Measurements from ENCODE around the gene DAB2. TPM values are rescaled to one million over a fixed set of nuclear protein-coding genes. Genes with fewer than 3 reads are reported as not detected.
A peak's percentile ranks its signal among the peaks of the same experiment; 100 is the strongest.

Gene DAB2
- 100 to 1,000 TPM; 112 to 240 (median 119) TPM for total RNA-seq

- Histone ChIP-seq H3K27ac (peak within 1 kb of the TSS; percentile 93 to 95), H3K36me3 (no peaks in the 10 kb centered on the region), H3K4me1 (peaks cover 3 to 15% of the 10 kb centered on the region in 2 donors), H3K27me3 (no peaks in the 10 kb centered on the region), H3K9me3 (no peaks in the 10 kb centered on the region), H3K4me3 (peak within 1 kb of the TSS; percentile 69 to 85 (median 70))
- TF ChIP-seq, protein P1, sequence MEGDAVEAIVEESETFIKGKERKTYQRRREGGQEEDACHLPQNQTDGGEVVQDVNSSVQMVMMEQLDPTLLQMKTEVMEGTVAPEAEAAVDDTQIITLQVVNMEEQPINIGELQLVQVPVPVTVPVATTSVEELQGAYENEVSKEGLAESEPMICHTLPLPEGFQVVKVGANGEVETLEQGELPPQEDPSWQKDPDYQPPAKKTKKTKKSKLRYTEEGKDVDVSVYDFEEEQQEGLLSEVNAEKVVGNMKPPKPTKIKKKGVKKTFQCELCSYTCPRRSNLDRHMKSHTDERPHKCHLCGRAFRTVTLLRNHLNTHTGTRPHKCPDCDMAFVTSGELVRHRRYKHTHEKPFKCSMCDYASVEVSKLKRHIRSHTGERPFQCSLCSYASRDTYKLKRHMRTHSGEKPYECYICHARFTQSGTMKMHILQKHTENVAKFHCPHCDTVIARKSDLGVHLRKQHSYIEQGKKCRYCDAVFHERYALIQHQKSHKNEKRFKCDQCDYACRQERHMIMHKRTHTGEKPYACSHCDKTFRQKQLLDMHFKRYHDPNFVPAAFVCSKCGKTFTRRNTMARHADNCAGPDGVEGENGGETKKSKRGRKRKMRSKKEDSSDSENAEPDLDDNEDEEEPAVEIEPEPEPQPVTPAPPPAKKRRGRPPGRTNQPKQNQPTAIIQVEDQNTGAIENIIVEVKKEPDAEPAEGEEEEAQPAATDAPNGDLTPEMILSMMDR (IDR thresholded peaks at IDR 0.05) = peak in 2 of 3 donors; percentile 21 to 28
- TF ChIP-seq POLR2A (IDR thresholded peaks at IDR 0.05) (peak; percentile 67), POLR2AphosphoS5 (IDR thresholded peaks at IDR 0.05) (peak; percentile 75 to 88 (median 88))
- peak; percentile 62 to 77 for DNase-seq (ENCODE audit: low spot score in 2 of 2)
- intact Hi-C loops (cut with DNase I; ENCODE audit: low total_unique reads) = no loop called here
Observed at GRCh38 chr5:39424736-39425637, at the start of gene DAB2. Gene DAB2, minus strand, starts transcription at chr5:39424980. Its CDS starts 30,660 bp downstream, at chr5:39394320.

DNA sequence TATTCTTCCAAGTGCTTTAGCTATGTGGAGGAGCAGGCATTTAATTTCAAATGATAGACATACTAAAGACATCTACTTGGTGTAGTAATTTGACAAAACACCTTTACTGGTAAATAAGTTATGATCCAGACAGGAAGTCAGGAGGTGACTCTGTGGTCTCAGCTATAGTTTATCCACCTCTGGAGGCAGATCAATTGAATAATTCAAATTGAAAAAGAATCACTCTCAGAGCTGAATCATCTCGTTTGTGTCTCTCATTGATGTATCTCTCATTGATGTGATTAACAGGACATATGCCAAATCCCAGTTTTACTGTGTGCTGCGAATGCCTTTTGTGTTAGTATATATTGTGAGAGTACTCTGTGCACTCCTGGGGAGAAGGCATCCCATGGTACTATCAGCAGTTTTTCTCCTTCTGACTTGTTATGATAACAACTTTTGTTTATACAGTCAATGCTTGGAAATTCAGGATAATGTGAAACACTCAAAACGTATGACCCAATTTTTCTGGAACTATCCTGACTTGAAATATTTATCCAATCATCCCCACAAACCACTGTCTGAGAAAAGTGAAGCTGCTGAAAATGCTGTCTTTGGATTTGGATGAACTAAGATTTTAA, 48.5 kb upstream of the DAB2 start:
- no peaks in the 10 kb centered on the region for H3K36me3 ChIP-seq
- intact Hi-C loops (cut with DNase I; ENCODE audit: low total_unique reads) = no loop called here
- H3K27ac ChIP-seq = peak overlapping the region in 1 of 2 donors; percentile 26
- no peaks in the 10 kb centered on the region for H3K9me3 ChIP-seq
- no peak for DNase-seq (ENCODE audit: low spot score in 2 of 2)
- H3K27me3 ChIP-seq = no peaks in the 10 kb centered on the region
- no peaks in the 10 kb centered on the region for H3K4me1 ChIP-seq
- H3K4me3 ChIP-seq = no peak overlapping the region
- TF ChIP-seq POLR2AphosphoS5 (IDR thresholded peaks at IDR 0.05) (no peak), POLR2A (IDR thresholded peaks at IDR 0.05) (no peak)
- TF ChIP-seq, protein P1 (IDR thresholded peaks at IDR 0.05) = no peak

- TF ChIP-seq POLR2A (IDR thresholded peaks at IDR 0.05) (no peak), POLR2AphosphoS5 (IDR thresholded peaks at IDR 0.05) (no peak)
- TF ChIP-seq, protein P1 (IDR thresholded peaks at IDR 0.05) = no peak
- H3K27ac ChIP-seq = no peak overlapping the region
- intact Hi-C loops (cut with DNase I; ENCODE audit: low total_unique reads) = no loop called here
Observed at GRCh38 chr5:39471836-39472508, 47.2 kb upstream of the DAB2 start.

GRCh38 chr5:39470811-39471210, 46.0 kb upstream of the DAB2 start:
- Histone ChIP-seq H3K27me3 (no peaks in the 10 kb centered on the region), H3K27ac (no peak overlapping the region), H3K36me3 (no peaks in the 10 kb centered on the region), H3K4me1 (no peaks in the 10 kb centered on the region), H3K9me3 (no peaks in the 10 kb centered on the region), H3K4me3 (no peak overlapping the region)
- DNase-seq (ENCODE audit: low spot score in 2 of 2) = no peak
- intact Hi-C loops (cut with DNase I; ENCODE audit: low total_unique reads) = no loop called here
- no peak for TF ChIP-seq POLR2AphosphoS5 (IDR thresholded peaks at IDR 0.05)
- TF ChIP-seq, protein P1 (IDR thresholded peaks at IDR 0.05) = no peak
- no peak for TF ChIP-seq POLR2A (IDR thresholded peaks at IDR 0.05)

More at GRCh38 chr5:39471836-39472508, 47.2 kb upstream of the DAB2 start:
- no peaks in the 10 kb centered on the region for H3K36me3 ChIP-seq
- H3K4me3 ChIP-seq = no peak overlapping the region
- DNase-seq (ENCODE audit: low spot score in 2 of 2) = no peak
- H3K4me1 ChIP-seq = no peaks in the 10 kb centered on the region
- H3K27me3 ChIP-seq = no peaks in the 10 kb centered on the region
- no peaks in the 10 kb centered on the region for H3K9me3 ChIP-seq

Measured in breast epithelium (tissue), 4 donors.